GM10266 (cell line): ENCODE data around the gene SMIM5.
A peak's percentile ranks its signal among the peaks of the same experiment; 100 is the strongest.

ENCODE experiments used
- DNase-seq: peaks from one replicate; pipeline ENCODE4 v3.0.0; 2012; ENCODE audit errors: extremely low spot score
- CTCF ChIP-seq: IDR thresholded peaks from 2 replicates; pipeline ENCODE4 v1.5.1; 2012; ENCODE audit warnings: mild to moderate bottlenecking, low read depth; ENCODE audit not compliant: control insufficient read depth, insufficient read depth; ENCODE audit errors: missing control alignments

SMIM5 gene

DNA sequence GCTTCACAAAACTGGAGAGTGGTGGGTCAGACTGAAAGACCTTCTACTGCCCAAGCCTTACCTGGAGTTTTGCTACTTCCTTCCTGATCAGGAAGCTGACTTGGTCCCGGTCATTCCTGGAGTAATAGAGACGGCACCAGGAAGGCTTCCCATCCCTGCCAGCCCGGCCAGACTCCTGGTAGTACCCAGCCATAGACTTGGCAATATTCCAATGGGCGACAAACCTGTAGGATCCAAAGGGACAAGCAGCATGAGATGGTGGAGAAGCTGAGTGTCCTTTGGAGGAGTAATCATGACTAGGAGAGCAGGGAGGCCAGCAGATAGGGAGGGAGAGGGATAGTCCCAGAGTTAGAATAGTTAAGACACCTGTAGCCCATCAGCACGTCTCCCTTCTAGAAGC lies 25.0 kb downstream of the SMIM5 start:
- no peak for DNase-seq
- no peak for TF ChIP-seq CTCF

DNA sequence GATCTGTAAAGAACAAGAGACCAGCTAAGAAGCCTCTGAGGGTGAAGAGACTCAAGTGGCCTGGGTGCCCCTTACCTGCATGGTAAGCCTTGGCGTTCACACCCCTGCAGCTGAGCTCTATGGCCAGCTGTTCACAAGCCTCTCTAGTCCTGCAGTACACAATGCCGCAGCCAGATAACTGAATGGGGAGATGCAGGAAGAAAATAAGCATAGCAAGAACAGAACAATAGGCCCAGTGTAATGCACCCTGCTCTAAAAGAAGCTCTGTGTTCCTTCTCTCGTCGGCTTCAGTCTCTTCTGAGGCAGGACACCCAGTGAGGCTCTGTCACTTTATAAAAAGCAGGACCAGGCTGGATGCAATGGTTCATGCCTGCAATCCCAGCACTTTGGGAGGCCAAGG lies 28.3 kb downstream of the SMIM5 start:
- no peak for DNase-seq
- no peak for TF ChIP-seq CTCF

GRCh38 chr17:75662511-75662910 lies 29.3 kb downstream of the SMIM5 start:
- DNase-seq: no peak
- no peak for TF ChIP-seq CTCF

GRCh38 chr17:75664099-75664549 lies 30.9 kb downstream of the SMIM5 start:
- peak; percentile 42 for DNase-seq
- TF ChIP-seq CTCF: no peak

DNA sequence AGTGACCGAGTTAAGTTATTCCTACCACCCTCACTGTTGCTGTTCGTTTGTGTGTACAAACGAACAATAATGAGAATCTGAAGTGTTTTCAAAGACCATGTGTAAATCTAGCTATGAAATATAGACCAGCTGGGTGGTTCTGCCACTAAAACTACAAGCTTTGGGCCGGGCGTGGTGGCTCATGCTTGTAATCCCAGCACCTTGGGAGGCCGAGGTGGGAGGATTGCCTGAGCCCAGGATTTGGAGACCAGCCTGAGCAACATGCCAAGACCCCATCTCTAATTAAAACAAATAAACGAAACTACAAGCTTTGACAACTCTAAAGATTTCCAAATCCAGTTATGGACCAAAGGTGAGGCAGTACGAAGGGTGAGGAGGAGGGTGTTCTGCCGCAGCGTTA lies 32.7 kb downstream of the SMIM5 start:
- no peak for TF ChIP-seq CTCF

DNA sequence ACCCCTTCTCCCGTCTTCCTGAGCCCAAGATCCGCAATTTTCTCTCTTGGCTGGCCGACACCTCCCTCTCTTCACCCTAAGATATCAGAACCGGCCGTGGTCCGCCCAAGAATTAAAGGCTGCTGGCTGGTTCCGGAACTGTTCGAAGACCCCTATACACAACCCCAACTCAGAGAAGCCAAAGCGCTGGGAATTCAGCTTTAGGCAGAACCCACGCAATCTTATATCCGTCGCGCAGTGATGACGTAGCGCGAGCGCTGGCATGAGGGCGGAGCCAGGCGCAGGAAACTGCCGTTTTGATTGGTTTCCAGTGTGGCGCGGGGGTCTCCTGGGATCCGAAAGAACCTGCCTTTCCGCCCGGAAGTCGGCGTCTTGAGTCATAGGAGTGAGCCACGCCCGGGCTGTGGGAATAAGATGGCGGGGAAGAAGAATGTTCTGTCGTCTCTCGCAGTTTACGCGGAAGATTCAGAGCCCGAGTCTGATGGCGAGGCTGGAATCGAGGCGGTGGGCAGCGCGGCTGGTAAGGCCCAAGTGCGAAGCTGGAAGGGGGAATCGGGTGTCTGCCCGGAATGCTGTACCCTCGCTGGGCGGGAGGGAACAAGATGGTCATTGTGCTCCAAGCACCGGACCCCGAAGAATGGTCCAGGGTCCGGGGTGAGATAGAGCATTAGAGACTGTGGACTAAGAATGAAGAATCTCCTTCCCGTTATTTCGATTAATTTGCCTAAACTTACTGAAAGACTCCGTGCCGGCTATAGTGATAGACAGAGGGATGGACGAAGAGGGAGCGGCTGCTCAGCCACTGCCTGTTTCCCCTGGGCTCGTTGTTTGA lies 33.9 kb downstream of the SMIM5 start, which contains the start of the genes RECQL5 and SAP30BP:
Gene RECQL5, minus strand, starts transcription at position 196 of the 832 bp plus-strand sequence. CDS start 597 bp downstream, outside the sequence.
Gene SAP30BP, plus strand, starts transcription at position 380 of the 832 bp plus-strand sequence. Its CDS starts 35 bp downstream, at position 415.
- peak; percentile 90 for DNase-seq
- TF ChIP-seq CTCF: no peak

More for the DNA sequence above, 32.7 kb downstream of the SMIM5 start:
- DNase-seq: no peak

- no peak for DNase-seq
- no peak for TF ChIP-seq CTCF
Measured at GRCh38 chr17:75667825-75668224, 34.6 kb downstream of the SMIM5 start.
